WTC11 (cell line): ENCODE data around the gene AQP2. TPM values are rescaled to one million over a fixed set of nuclear protein-coding genes. Genes with fewer than 3 reads are reported as not detected.

ENCODE experiments used
- ATAC-seq: fragments of 200-7000 bp; cut with Tn5 transposase; 2 replicates; pipeline ENCODE4 v1.10.0; 2021; ENCODE audit warnings: mild to moderate bottlenecking, moderate library complexity
- CTCF ChIA-PET: fragments of 300-600 bp; sonication (Branson Sonifier 250); formaldehyde crosslinking; loops from one replicate; lab custom pipeline; 2021; ENCODE audit warnings: antibody characterized with exemption; lab: Charles Lee
- POLR2A ChIA-PET: fragments of 350-600 bp; sonication (Branson Sonifier 250); formaldehyde crosslinking; loops from one replicate; lab custom pipeline; 2021; ENCODE audit warnings: antibody characterized with exemption; lab: Charles Lee
- DNase-seq: peaks from one replicate; pipeline ENCODE4 v3.0.0; 2021; ENCODE audit warnings: low spot score
- H3K27ac Mint-ChIP-seq: 2 replicates; pipeline ENCODE4 v1.8.0; 2021; ENCODE audit warnings: mixed read lengths
- H3K27me3 Mint-ChIP-seq: 2 replicates; pipeline ENCODE4 v1.8.0; 2021; ENCODE audit warnings: low read depth, mild to moderate bottlenecking, moderate library complexity, mixed read lengths
- H3K36me3 Mint-ChIP-seq: 2 replicates; pipeline ENCODE4 v1.8.0; 2021; ENCODE audit warnings: mixed read lengths
- H3K4me1 Mint-ChIP-seq: 2 replicates; pipeline ENCODE4 v1.8.0; 2022; ENCODE audit warnings: mixed read lengths
- H3K4me3 Mint-ChIP-seq: 2 replicates; pipeline ENCODE4 v1.8.0; 2021; ENCODE audit warnings: mild to moderate bottlenecking, moderate library complexity, mixed read lengths
- H3K9me3 Mint-ChIP-seq: 2 replicates; pipeline ENCODE4 v1.8.0; 2021; ENCODE audit warnings: mixed read lengths
- ATF3 ChIP-seq: sonication (generic); formaldehyde crosslinking; conservative IDR thresholded peaks from 2 replicates; pipeline ENCODE4 v1.8.1; 2022; ENCODE audit warnings: mild to moderate bottlenecking, missing genetic modification reagents
- CBFB ChIP-seq: sonication (generic); formaldehyde crosslinking; IDR thresholded peaks from 2 replicates; pipeline ENCODE4 v1.8.1; 2022; ENCODE audit warnings: mild to moderate bottlenecking, low read depth, missing genetic modification reagents
- E2F4 ChIP-seq: sonication (generic); formaldehyde crosslinking; IDR thresholded peaks from 2 replicates; pipeline ENCODE4 v1.8.1; 2022; ENCODE audit warnings: low read depth, mild to moderate bottlenecking, moderate library complexity, missing genetic modification reagents, borderline replicate concordance
- EMX1 ChIP-seq: fragments of 250-450 bp; sonication (Bioruptor Pico); IDR thresholded peaks from 2 replicates; pipeline ENCODE4 v1.8.0; 2021; ENCODE audit warnings: mild to moderate bottlenecking
- FOXP4 ChIP-seq: sonication (generic); formaldehyde crosslinking; IDR thresholded peaks from 2 replicates; pipeline ENCODE4 v1.8.0; 2022; ENCODE audit warnings: mild to moderate bottlenecking, missing genetic modification reagents
- GTF2I ChIP-seq: fragments of 250-450 bp; sonication (Bioruptor Pico); conservative IDR thresholded peaks from 2 replicates; pipeline ENCODE4 v1.4.0; 2021; ENCODE audit warnings: mild to moderate bottlenecking
- IRF2 ChIP-seq: sonication (generic); formaldehyde crosslinking; IDR thresholded peaks from 2 replicates; pipeline ENCODE4 v1.8.0; 2022; ENCODE audit warnings: low read depth, missing genetic modification reagents, borderline replicate concordance
- JUN ChIP-seq: sonication (generic); formaldehyde crosslinking; IDR thresholded peaks from 2 replicates; pipeline ENCODE4 v1.8.0; 2023; ENCODE audit warnings: mild to moderate bottlenecking, missing genetic modification reagents
- KAT7 ChIP-seq: sonication (generic); formaldehyde crosslinking; IDR thresholded peaks from 2 replicates; pipeline ENCODE4 v1.8.1; 2023; ENCODE audit warnings: missing genetic modification reagents, mild to moderate bottlenecking, borderline replicate concordance
- NFYB ChIP-seq: sonication (generic); formaldehyde crosslinking; conservative IDR thresholded peaks from 2 replicates; pipeline ENCODE4 v1.8.0; 2022; ENCODE audit warnings: low read depth, missing genetic modification reagents
- NR2C2 ChIP-seq: sonication (generic); formaldehyde crosslinking; IDR thresholded peaks from 2 replicates; pipeline ENCODE4 v1.8.0; 2022; ENCODE audit warnings: mild to moderate bottlenecking, missing genetic modification reagents
- NR3C1 ChIP-seq: sonication (generic); formaldehyde crosslinking; conservative IDR thresholded peaks from 2 replicates; pipeline ENCODE4 v1.8.1; 2023; ENCODE audit warnings: low read depth, mild to moderate bottlenecking, missing genetic modification reagents
- OVOL2 ChIP-seq: fragments of 250-450 bp; sonication (Bioruptor Pico); IDR thresholded peaks from 2 replicates; pipeline ENCODE4 v1.9.0; 2021; ENCODE audit warnings: mild to moderate bottlenecking, borderline replicate concordance
- PRDM15 ChIP-seq: sonication (generic); formaldehyde crosslinking; IDR thresholded peaks from 2 replicates; pipeline ENCODE4 v1.8.0; 2022; ENCODE audit warnings: missing genetic modification reagents
- PRRX2 ChIP-seq: fragments of 250-450 bp; sonication (Bioruptor Pico); IDR thresholded peaks from 2 replicates; pipeline ENCODE4 v1.8.0; 2021; ENCODE audit warnings: mild to moderate bottlenecking
- ZBTB21 ChIP-seq: sonication (generic); formaldehyde crosslinking; IDR thresholded peaks from 2 replicates; pipeline ENCODE4 v1.8.1; 2023; ENCODE audit warnings: mild to moderate bottlenecking, missing genetic modification reagents, borderline replicate concordance
- ZNF138 ChIP-seq: sonication (generic); formaldehyde crosslinking; conservative IDR thresholded peaks from 2 replicates; pipeline ENCODE4 v1.8.1; 2022; ENCODE audit warnings: mild to moderate bottlenecking, moderate library complexity, missing genetic modification reagents
- ZNF317 ChIP-seq: sonication (generic); formaldehyde crosslinking; IDR thresholded peaks from 2 replicates; pipeline ENCODE4 v1.8.1; 2023; ENCODE audit warnings: low read depth, mild to moderate bottlenecking, moderate library complexity, missing genetic modification reagents, borderline replicate concordance
- ZNF396 ChIP-seq: fragments of 250-450 bp; sonication (Bioruptor Pico); IDR thresholded peaks from 2 replicates; pipeline ENCODE4 v1.8.0; 2021; ENCODE audit warnings: mild to moderate bottlenecking, moderate library complexity, borderline replicate concordance
- total RNA-seq: library from RNA; stranded (reverse); gene quantifications from 3 replicates; pipeline ENCODE4 v1.2.3, GENCODE V29; 2021
- TF ChIP-seq, protein P1 (sequence below): sonication (generic); formaldehyde crosslinking; IDR thresholded peaks from 2 replicates; pipeline ENCODE4 v1.8.0; 2022; ENCODE audit warnings: mild to moderate bottlenecking, missing genetic modification reagents
- TF ChIP-seq, protein P2 (sequence below): sonication (generic); formaldehyde crosslinking; IDR thresholded peaks from 2 replicates; pipeline ENCODE4 v1.8.1; 2022; ENCODE audit warnings: missing genetic modification reagents, borderline replicate concordance
- TF ChIP-seq, protein P3 (sequence below): sonication (generic); formaldehyde crosslinking; IDR thresholded peaks from 2 replicates; pipeline ENCODE4 v1.8.1; 2023; ENCODE audit warnings: mild to moderate bottlenecking, missing genetic modification reagents, moderate library complexity
- TF ChIP-seq, protein P4 (sequence below): sonication (generic); formaldehyde crosslinking; IDR thresholded peaks from 2 replicates; pipeline ENCODE4 v1.8.0; 2022; ENCODE audit warnings: mild to moderate bottlenecking, missing genetic modification reagents

Gene AQP2
- total RNA-seq, 1 experiment from 2014 or later: not detected

- ChIA-PET POLR2A (no interaction called here), CTCF (interaction anchor here (3.6 to 7.6 kb wide), 3 partner anchors 7 to 86 kb away, joined by 17 to 70 read pairs (median 48); no protein-coding TSS in a partner anchor)
- Mint-ChIP-seq H3K36me3 (no peaks in the 10 kb centered on the region), H3K4me1 (peaks cover 2% of the 10 kb centered on the region; the same call in 1 of the 2 replicates), H3K4me3 (no peak overlapping the region), H3K9me3 (no peaks in the 10 kb centered on the region), H3K27me3 (peaks cover 19% of the 10 kb centered on the region), H3K27ac (no peak overlapping the region)
- no peak for TF ChIP-seq ZBTB21
- no peak for TF ChIP-seq ZNF396 (CRISPR knock-in tag)
- no peak for TF ChIP-seq E2F4
- TF ChIP-seq, protein P1, sequence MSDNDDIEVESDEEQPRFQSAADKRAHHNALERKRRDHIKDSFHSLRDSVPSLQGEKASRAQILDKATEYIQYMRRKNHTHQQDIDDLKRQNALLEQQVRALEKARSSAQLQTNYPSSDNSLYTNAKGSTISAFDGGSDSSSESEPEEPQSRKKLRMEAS: no peak
- TF ChIP-seq JUN (CRISPR knock-in tag): no peak
- TF ChIP-seq NFYB: no peak
- DNase-seq (no peak), ATAC-seq (no peak)
Observed at GRCh38 chr12:49953151-49953550, 2.6 kb downstream of the AQP2 start.

GRCh38 chr12:49953961-49954846, 3.7 kb downstream of the AQP2 start:
- H3K4me1 Mint-ChIP-seq: peaks cover 6% of the 10 kb centered on the region
- ATAC-seq (no peak; the same call in 1 of the 2 replicates), DNase-seq (no peak)
- H3K27ac Mint-ChIP-seq: no peak overlapping the region
- TF ChIP-seq OVOL2 (no peak), NR2C2 (CRISPR knock-in tag) (no peak), IRF2 (CRISPR knock-in tag) (no peak), PRDM15 (CRISPR knock-in tag) (no peak), KAT7 (CRISPR knock-in tag) (no peak), NR3C1 (CRISPR knock-in tag) (no peak), GTF2I (CRISPR knock-in tag) (no peak), ATF3 (no peak), ZNF138 (CRISPR knock-in tag) (no peak), PRRX2 (CRISPR knock-in tag) (no peak), FOXP4 (no peak), ZNF317 (CRISPR knock-in tag) (no peak), CBFB (CRISPR knock-in tag) (no peak), EMX1 (CRISPR knock-in tag) (no peak)
- TF ChIP-seq, protein P2, sequence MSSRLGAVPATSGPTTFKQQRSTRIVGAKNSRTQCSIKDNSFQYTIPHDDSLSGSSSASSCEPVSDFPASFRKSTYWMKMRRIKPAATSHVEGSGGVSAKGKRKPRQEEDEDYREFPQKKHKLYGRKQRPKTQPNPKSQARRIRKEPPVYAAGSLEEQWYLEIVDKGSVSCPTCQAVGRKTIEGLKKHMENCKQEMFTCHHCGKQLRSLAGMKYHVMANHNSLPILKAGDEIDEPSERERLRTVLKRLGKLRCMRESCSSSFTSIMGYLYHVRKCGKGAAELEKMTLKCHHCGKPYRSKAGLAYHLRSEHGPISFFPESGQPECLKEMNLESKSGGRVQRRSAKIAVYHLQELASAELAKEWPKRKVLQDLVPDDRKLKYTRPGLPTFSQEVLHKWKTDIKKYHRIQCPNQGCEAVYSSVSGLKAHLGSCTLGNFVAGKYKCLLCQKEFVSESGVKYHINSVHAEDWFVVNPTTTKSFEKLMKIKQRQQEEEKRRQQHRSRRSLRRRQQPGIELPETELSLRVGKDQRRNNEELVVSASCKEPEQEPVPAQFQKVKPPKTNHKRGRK: no peak
- TF ChIP-seq, protein P3, sequence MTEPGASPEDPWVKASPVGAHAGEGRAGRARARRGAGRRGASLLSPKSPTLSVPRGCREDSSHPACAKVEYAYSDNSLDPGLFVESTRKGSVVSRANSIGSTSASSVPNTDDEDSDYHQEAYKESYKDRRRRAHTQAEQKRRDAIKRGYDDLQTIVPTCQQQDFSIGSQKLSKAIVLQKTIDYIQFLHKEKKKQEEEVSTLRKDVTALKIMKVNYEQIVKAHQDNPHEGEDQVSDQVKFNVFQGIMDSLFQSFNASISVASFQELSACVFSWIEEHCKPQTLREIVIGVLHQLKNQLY (CRISPR knock-in tag): no peak
- TF ChIP-seq, protein P1: no peak
- TF ChIP-seq, protein P4, sequence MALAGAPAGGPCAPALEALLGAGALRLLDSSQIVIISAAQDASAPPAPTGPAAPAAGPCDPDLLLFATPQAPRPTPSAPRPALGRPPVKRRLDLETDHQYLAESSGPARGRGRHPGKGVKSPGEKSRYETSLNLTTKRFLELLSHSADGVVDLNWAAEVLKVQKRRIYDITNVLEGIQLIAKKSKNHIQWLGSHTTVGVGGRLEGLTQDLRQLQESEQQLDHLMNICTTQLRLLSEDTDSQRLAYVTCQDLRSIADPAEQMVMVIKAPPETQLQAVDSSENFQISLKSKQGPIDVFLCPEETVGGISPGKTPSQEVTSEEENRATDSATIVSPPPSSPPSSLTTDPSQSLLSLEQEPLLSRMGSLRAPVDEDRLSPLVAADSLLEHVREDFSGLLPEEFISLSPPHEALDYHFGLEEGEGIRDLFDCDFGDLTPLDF: no peak
- H3K36me3 Mint-ChIP-seq: no peaks in the 10 kb centered on the region
- peaks cover 30% of the 10 kb centered on the region for H3K27me3 Mint-ChIP-seq
- ChIA-PET CTCF (interaction anchor here (3.6 to 7.6 kb wide), 3 partner anchors 8 to 87 kb away, joined by 17 to 70 read pairs (median 48); no protein-coding TSS in a partner anchor), POLR2A (no interaction called here)
- no peak overlapping the region for H3K4me3 Mint-ChIP-seq
- no peaks in the 10 kb centered on the region for H3K9me3 Mint-ChIP-seq
